SK-N-SH treated with all-trans-retinoic acid at 6 μM for 48 hours (cell line): ENCODE measurements around the gene ROCK2.

Experiments
- ATAC-seq: fragments of 200-7000 bp; cut with Tn5 transposase; 3 replicates; pipeline ENCODE4 v1.9.1; 2020; ENCODE audit warnings: mild to moderate bottlenecking, moderate library complexity
- ARNTL ChIP-seq: fragments of 450-650 bp; formaldehyde crosslinking; IDR thresholded peaks from 2 replicates; pipeline ENCODE4 v1.5.0; 2020; ENCODE audit warnings: low read depth, mild to moderate bottlenecking, moderate library complexity, borderline replicate concordance
- CREB5 ChIP-seq: fragments of 250-450 bp; sonication (Bioruptor Pico); IDR thresholded peaks from 2 replicates; pipeline ENCODE4 v1.5.1; 2020; ENCODE audit warnings: low read depth, mild to moderate bottlenecking, moderate library complexity
- CSDC2 ChIP-seq: fragments of 250-450 bp; sonication (Bioruptor Pico); IDR thresholded peaks from 2 replicates; pipeline ENCODE4 v1.5.0; 2020; ENCODE audit warnings: mild to moderate bottlenecking, moderate library complexity
- CSRNP3 ChIP-seq: fragments of 250-450 bp; sonication (Bioruptor Pico); IDR thresholded peaks from 2 replicates; pipeline ENCODE4 v1.5.1; 2021; ENCODE audit warnings: mild to moderate bottlenecking, moderate library complexity
- ESRRG ChIP-seq: fragments of 250-450 bp; sonication (Bioruptor Pico); IDR thresholded peaks from 2 replicates; pipeline ENCODE4 v1.6.1; 2021; ENCODE audit warnings: mild to moderate bottlenecking
- GLIS3 ChIP-seq: fragments of 250-450 bp; sonication (Bioruptor Pico); IDR thresholded peaks from 2 replicates; pipeline ENCODE4 v1.5.0; 2020; ENCODE audit warnings: mild to moderate bottlenecking, moderate library complexity
- ISL1 ChIP-seq: fragments of 250-450 bp; sonication (Bioruptor Pico); IDR thresholded peaks from 2 replicates; pipeline ENCODE4 v2.1.2; 2022; ENCODE audit warnings: mild to moderate bottlenecking, moderate library complexity
- OSR1 ChIP-seq: fragments of 250-450 bp; sonication (Bioruptor Pico); IDR thresholded peaks from 2 replicates; pipeline ENCODE4 v1.8.0; 2022; ENCODE audit warnings: moderate library complexity, mild to moderate bottlenecking, inconsistent platforms
- PATZ1 ChIP-seq: fragments of 250-450 bp; sonication (Bioruptor Pico); IDR thresholded peaks from 2 replicates; pipeline ENCODE4 v1.8.0; 2020; ENCODE audit warnings: mild to moderate bottlenecking, moderate library complexity, borderline replicate concordance
- POU6F1 ChIP-seq: fragments of 250-450 bp; sonication (Bioruptor Pico); IDR thresholded peaks from 2 replicates; pipeline ENCODE4 v1.8.0; 2021; ENCODE audit warnings: low read depth, mild to moderate bottlenecking, moderate library complexity, borderline replicate concordance
- RARB ChIP-seq: fragments of 250-450 bp; sonication (Bioruptor Pico); IDR thresholded peaks from 2 replicates; pipeline ENCODE4 v1.8.0; 2021; ENCODE audit warnings: mild to moderate bottlenecking, moderate library complexity
- SNAI2 ChIP-seq: fragments of 250-450 bp; sonication (Bioruptor Pico); IDR thresholded peaks from 2 replicates; pipeline ENCODE4 v1.5.0; 2020; ENCODE audit warnings: mild to moderate bottlenecking, moderate library complexity
- TCF4 ChIP-seq: fragments of 250-450 bp; sonication (Bioruptor Pico); IDR thresholded peaks from 2 replicates; pipeline ENCODE4 v1.8.0; 2021; ENCODE audit warnings: mild to moderate bottlenecking, moderate library complexity, borderline replicate concordance
- TOX ChIP-seq: fragments of 250-450 bp; sonication (Bioruptor Pico); IDR thresholded peaks from 2 replicates; pipeline ENCODE4 v1.8.0; 2021; ENCODE audit warnings: mild to moderate bottlenecking, moderate library complexity, borderline replicate concordance
- ZC3H10 ChIP-seq: fragments of 250-450 bp; sonication (Bioruptor Pico); IDR thresholded peaks from 2 replicates; pipeline ENCODE4 v1.5.1; 2021; ENCODE audit warnings: mild to moderate bottlenecking, moderate library complexity
- ZFP3 ChIP-seq: fragments of 250-450 bp; sonication (Bioruptor Pico); IDR thresholded peaks from 2 replicates; pipeline ENCODE4 v1.5.0; 2020; ENCODE audit warnings: mild to moderate bottlenecking, moderate library complexity
- ZNF565 ChIP-seq: fragments of 450-650 bp; formaldehyde crosslinking; conservative IDR thresholded peaks from 2 replicates; pipeline ENCODE4 v1.5.0; 2020; ENCODE audit warnings: low read depth, mild to moderate bottlenecking, moderate library complexity
- ZNF70 ChIP-seq: fragments of 450-650 bp; formaldehyde crosslinking; IDR thresholded peaks from 2 replicates; pipeline ENCODE4 v1.5.0; 2020; ENCODE audit warnings: mild to moderate bottlenecking, moderate library complexity
- ZNF8 ChIP-seq: fragments of 450-650 bp; formaldehyde crosslinking; IDR thresholded peaks from 2 replicates; pipeline ENCODE4 v1.5.0; 2020; ENCODE audit warnings: mild to moderate bottlenecking, moderate library complexity
- TF ChIP-seq, protein P1 (sequence below): fragments of 250-450 bp; sonication (Bioruptor Pico); IDR thresholded peaks from 2 replicates; pipeline ENCODE4 v1.5.0; 2020; ENCODE audit warnings: mild to moderate bottlenecking, moderate library complexity

Gene ROCK2

DNA sequence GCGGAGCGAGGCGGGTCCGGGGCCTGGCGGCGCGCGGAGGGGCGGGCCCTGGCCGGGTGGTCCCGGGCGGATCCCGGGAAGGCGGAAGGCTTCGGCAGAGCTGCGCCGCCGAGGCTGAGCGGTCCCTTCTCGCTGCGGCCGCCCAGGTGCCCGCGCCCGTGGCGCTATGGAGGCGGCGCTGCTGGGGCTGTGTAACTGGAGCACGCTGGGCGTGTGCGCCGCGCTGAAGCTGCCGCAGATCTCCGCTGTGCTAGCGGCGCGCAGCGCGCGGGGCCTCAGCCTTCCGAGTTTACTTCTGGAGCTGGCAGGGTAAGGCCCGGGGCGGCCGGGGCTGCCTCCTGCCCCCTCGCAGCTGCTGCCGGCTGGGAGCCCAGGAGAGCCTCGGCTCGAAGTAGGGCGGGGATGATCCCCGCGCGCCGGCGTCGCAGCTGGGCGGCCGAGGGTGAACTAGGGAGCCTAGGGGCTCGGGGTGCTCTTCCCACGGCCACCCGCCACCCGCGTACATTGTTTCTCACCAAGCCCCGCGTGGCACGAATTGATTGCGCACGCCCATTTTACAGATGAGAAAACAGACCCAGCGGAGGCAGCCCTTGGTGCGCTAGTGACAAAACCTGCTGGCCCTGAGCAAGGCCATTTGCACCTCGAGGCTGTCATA lies 188.9 kb downstream of the ROCK2 start, which contains the start of gene SLC66A3 (continued):
- TF ChIP-seq, protein P1, sequence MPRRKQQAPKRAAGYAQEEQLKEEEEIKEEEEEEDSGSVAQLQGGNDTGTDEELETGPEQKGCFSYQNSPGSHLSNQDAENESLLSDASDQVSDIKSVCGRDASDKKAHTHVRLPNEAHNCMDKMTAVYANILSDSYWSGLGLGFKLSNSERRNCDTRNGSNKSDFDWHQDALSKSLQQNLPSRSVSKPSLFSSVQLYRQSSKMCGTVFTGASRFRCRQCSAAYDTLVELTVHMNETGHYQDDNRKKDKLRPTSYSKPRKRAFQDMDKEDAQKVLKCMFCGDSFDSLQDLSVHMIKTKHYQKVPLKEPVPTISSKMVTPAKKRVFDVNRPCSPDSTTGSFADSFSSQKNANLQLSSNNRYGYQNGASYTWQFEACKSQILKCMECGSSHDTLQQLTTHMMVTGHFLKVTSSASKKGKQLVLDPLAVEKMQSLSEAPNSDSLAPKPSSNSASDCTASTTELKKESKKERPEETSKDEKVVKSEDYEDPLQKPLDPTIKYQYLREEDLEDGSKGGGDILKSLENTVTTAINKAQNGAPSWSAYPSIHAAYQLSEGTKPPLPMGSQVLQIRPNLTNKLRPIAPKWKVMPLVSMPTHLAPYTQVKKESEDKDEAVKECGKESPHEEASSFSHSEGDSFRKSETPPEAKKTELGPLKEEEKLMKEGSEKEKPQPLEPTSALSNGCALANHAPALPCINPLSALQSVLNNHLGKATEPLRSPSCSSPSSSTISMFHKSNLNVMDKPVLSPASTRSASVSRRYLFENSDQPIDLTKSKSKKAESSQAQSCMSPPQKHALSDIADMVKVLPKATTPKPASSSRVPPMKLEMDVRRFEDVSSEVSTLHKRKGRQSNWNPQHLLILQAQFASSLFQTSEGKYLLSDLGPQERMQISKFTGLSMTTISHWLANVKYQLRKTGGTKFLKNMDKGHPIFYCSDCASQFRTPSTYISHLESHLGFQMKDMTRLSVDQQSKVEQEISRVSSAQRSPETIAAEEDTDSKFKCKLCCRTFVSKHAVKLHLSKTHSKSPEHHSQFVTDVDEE (CRISPR knock-in tag), result peak; percentile 63

- peak; percentile 81 for ATAC-seq
- no peak for TF ChIP-seq TCF4 (CRISPR knock-in tag)
- no peak for TF ChIP-seq OSR1
- TF ChIP-seq RARB, result no peak
- TF ChIP-seq ZNF565 (CRISPR knock-in tag), result no peak
- TF ChIP-seq GLIS3, result no peak
- TF ChIP-seq PATZ1 (CRISPR knock-in tag), result no peak
- TF ChIP-seq ARNTL (CRISPR knock-in tag), result no peak
- no peak for TF ChIP-seq ZC3H10 (CRISPR knock-in tag)
- TF ChIP-seq ESRRG, result no peak
- no peak for TF ChIP-seq ZFP3 (CRISPR knock-in tag)
- no peak for TF ChIP-seq CSDC2 (CRISPR knock-in tag)
- TF ChIP-seq ZNF8 (CRISPR knock-in tag), result no peak
- TF ChIP-seq TOX (CRISPR knock-in tag), result no peak
- no peak for TF ChIP-seq ISL1
- no peak for TF ChIP-seq SNAI2 (CRISPR knock-in tag)
- no peak for TF ChIP-seq CREB5 (CRISPR knock-in tag)
- no peak for TF ChIP-seq POU6F1 (CRISPR knock-in tag)
- no peak for TF ChIP-seq CSRNP3 (CRISPR knock-in tag)
Measured at GRCh38 chr2:11154923-11155380, 189.5 kb downstream of the ROCK2 start.

- peak; percentile 10 for ATAC-seq
- TF ChIP-seq ZFP3 (CRISPR knock-in tag) (peak; percentile 53; the same call in 1 of the 2 replicates), ZNF70 (CRISPR knock-in tag) (no peak), SNAI2 (CRISPR knock-in tag) (0 out of 2 replicates have a peak, but pooled peaks have one; percentile 37), ZNF8 (CRISPR knock-in tag) (no peak), CSDC2 (CRISPR knock-in tag) (peak; percentile 54; the same call in 1 of the 2 replicates), CREB5 (CRISPR knock-in tag) (0 out of 2 replicates have a peak, but pooled peaks have one; percentile 11), CSRNP3 (CRISPR knock-in tag) (no peak), POU6F1 (CRISPR knock-in tag) (no peak), ARNTL (CRISPR knock-in tag) (no peak)
Measured at GRCh38 chr2:11154016-11154922, 190.2 kb downstream of the ROCK2 start.
